ENCODE results near the gene SNAI3. TPM values are rescaled to one million over a fixed set of nuclear protein-coding genes. Genes with fewer than 3 reads are reported as not detected.

SNAI3 gene
- total RNA-seq, 1 experiment from 2014 or later = 1.2 TPM

GRCh38 chr16:88705801-88706228 is 19.5 kb upstream of the SNAI3 start:
- DNase-seq (ENCODE audit: low spot score) = no peak

DNA sequence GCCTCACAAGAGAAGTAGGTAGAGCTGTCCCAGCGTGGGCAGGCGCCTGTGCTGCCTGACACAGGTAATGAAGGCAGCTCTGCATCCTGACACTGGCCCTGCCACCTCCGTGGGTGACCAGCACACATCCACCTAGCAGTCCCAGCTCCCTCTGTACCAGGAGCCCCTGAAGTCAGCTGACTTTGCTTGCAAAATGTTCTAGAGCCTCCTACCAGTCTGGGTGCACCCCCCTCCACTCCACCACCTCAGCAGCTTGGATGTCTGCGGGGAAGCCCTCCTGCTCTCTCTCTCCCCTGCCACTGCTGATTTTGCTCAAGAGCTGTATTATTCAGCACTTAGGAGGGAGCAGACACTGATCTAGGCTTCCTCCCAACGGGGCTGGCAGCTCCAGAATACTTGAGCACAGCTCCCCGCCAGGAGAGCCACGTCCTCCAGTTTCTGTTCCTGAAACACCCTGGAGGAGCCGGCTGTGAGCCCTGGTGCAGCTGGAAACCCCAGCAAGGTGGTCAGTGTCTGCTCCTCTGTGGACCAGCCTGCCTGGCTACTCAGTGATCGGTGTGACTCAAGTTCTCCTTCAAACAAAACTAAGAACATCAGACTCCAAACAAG is 18.9 kb upstream of the SNAI3 start:
- peak; percentile 18 for DNase-seq (ENCODE audit: low spot score)

GRCh38 chr16:88703486-88704309 is 17.4 kb upstream of the SNAI3 start:
- DNase-seq (ENCODE audit: low spot score) = no peak

DNA sequence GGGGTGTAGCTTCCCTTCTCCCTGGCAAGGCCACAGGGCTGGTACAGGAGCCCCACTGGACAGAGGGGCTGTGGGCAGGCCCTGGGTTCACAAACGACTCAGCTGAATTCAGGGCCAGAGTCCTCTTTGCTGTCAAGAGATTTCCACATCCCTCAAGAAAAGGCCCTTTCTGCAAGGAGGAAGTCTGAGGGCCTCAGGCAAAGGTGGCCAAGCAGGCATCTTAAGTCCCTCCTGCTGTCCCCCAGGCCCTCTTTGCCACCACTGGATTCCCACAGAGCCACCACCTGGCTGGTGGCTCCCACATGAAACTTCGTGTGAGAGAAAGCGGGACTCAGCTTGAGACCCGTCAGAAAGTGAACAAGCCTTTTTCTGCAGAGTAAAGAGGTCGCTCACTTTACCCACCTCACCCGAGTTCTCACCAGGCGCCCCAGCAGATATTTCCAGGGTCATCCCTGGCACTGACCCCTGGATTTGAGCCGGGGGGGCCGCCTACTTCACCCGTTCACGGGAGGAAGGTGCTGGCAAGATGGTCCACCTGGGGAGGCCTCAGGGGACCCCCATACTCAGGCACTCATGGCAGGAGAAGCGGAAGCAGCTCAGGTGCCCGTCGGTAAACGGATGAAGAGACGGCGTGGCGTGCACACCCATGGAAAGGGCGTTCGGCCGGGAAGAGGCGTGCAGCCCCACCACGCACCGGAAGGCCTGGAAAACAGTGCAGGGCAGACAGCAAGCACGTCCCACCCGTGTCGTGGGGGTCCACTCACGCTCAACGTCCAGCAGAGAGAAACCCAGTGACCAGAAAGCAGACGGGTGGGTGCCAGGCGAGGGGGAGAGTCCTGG is 16.3 kb upstream of the SNAI3 start:
- no peak for DNase-seq (ENCODE audit: low spot score)

DNA sequence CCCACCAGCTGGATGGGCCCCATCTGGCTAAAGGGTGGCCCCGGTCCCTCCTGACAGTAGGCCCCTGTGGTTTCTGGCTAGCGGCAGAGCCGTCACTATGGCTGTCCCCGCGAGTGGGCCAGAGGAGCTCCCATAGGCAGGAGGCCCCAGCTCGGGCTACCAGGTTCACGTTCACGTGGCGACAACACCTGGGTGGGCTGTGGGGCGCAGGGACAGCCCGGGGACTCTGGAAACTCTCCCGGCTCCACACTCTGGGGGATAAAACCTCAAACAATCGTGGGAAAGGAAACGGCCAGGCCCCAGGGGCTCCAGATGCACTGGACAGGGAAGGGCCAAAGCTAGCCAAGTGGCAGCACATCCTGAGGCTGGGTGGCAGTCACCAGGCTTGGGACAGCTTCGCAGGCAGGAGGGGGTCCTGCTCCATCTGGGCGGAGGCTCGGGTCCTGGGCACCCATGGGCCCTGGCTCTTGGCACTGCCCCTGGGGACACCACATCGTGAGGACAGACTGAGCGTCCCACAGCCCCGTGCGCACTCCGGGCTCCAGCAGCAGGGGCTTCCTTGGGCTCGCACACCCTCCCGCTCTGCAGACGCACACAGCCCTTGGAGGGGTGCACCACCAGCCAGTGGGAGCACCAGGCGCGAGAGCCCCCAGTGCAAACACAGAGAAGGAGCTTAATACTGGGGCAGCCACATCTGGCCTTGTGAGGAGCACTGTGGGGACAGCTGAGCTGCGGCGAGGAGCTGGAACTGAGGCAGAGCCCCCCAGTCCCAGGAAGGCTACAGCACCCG is 15.5 kb upstream of the SNAI3 start:
- no peak for DNase-seq (ENCODE audit: low spot score)

DNA sequence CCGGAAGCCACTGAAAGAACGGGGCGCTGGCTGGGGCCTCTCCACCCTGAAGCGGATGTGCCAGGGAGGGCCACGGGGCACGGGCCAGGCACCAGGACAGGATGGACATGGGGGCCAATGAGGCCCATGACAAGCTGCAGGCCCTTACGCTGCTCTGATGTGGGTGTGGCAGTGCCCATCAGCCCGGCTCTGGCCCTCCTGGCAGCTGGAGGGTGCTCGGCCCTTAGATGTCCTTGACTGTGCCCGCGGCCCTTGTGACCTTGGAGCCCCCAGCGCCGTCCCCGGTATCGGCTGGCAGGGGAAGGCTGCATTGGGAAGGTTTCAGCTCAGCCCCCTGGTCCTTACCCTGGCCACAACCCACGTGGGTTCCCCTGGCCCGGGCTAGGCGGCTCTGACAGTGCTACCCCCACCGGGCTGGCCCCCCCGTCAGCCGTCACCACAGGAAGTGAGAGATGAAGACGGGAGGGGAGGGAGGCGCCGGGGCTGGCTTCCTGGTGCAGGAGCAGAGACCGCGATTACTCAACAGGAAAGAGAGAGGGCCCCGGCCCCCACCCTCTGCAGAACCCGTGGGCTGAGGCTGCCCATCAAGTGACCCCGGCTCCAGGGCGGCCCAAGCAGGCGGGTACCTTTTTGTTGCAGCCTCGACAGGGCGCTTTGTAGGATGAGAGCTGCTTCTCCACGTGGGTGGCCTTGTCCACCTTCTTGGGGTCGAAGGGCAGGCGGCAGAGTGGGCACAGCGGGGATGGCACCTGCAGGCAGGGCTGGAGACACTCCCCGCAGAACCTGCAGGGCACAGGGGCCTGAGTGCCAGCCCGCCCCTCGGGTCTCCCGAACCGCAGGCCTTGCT is 14.6 kb upstream of the SNAI3 start:
- peak; percentile 75 for DNase-seq (ENCODE audit: low spot score)

DNA sequence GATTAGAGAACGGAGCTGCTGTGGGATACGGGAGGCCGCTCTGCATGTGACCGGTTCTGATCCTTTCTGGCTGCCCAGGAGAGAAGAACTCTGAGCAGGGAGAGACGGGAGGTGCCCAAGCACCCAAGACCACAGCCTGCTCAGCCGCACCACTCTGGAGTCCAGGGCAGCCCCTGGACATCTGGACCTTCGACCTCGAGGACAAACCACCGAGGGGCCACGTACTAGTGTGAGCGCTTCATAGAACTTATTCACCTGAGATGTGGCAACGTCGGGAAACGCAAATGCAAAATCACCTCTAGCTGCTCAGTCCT is 14.0 kb upstream of the SNAI3 start:
- DNase-seq (ENCODE audit: low spot score) = no peak

- DNase-seq (ENCODE audit: low spot score) = no peak
Observed at GRCh38 chr16:88699180-88699579, 12.9 kb upstream of the SNAI3 start.

DNA sequence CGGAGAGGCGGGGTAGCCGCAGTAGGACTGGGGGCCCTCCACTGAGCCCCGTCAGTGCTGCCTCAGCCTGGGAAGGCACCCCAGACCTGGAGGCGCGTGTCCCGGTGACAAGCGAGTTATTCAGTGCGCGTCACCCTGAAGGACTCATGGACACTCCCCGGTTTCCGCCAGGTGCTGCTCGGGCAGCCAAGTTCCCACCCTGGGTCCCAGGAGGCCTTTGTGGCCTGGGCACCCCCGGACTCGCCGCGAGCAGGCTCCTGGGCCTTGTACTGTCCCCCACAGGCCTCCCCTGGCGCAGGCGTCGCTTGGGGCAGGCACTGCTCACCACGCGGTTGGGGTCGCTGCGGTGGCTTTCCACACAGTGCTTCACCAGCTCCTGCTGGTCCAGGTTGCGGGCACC is 12.3 kb upstream of the SNAI3 start:
- no peak for DNase-seq (ENCODE audit: low spot score)

GRCh38 chr16:88697831-88698615 is 11.7 kb upstream of the SNAI3 start:
- no peak for DNase-seq (ENCODE audit: low spot score)

DNA sequence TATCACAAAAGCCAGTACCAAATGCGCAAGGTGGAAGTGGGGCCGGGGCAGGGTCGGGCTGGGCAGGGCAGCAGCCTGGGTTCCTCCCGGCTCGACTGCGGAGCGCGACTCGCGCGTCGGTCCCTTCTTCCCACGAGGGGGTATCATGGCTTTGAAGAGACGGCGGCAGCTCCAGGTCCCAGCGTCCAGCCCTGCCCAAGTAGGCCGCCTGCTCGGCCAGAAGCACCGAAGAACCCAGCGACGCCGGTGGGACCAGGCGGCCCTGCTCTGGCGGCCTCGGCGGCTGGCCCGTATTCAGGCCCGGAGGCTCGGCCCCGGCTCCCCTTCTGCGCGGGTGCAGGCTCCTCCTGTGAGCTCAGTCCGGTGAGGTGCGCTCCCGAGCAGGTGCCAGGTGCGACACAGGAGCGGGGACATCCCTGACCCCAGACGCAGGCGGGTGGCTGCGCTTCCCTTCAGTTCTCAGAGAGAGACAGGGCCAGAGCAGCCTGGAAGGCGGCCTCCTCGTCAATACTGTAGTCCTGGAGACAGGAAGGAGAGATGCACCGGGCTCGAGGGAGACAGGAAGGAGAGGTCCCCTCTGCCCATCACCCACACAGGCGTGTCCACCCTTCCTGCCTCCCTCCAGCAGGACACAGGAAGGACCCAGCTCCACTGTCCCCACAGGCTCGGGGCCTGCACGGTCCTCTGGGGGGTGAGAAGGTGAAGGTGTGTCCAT is 11.0 kb upstream of the SNAI3 start:
- no peak for DNase-seq (ENCODE audit: low spot score)

DNA sequence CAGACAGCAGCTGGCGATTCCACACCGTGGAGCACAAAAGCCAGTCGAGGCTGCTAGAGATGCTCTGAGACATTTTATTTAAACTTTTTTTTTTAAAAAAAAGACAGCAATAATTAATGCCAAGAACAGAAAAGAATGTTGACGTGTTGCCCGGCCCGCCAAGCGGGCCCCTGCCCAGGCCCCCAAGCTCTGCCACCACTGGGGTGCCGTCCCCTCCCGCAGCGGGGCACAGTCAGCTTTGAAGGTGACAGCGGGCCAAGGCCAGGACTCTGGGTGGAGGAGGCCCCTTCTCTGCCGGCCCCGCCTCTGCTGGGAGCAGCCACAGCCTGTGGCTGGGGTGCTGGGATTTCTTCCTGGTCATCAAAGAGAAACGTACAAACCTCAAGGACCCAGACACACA is 10.1 kb upstream of the SNAI3 start:
- no peak for DNase-seq (ENCODE audit: low spot score)

DNA sequence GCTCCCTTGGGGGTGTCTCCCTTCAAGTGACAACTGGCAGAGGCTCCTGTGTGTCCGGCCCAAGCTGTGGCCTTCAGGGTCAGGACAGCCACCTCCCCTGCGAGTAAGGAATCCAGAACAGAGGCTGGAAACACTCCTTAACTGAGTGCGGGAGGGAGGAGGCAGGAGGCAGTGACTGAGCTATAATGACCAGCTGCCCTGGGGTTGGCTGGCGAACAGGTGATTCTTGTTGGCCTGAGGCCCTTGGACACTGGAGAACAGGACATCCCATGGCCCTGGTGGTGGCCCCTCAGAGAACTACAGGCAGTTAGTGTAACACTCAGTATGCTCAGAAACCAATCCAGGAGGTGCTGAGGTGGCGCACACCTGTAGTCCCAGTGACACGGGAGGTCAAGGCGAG is 9.4 kb upstream of the SNAI3 start:
- no peak for DNase-seq (ENCODE audit: low spot score)

DNA sequence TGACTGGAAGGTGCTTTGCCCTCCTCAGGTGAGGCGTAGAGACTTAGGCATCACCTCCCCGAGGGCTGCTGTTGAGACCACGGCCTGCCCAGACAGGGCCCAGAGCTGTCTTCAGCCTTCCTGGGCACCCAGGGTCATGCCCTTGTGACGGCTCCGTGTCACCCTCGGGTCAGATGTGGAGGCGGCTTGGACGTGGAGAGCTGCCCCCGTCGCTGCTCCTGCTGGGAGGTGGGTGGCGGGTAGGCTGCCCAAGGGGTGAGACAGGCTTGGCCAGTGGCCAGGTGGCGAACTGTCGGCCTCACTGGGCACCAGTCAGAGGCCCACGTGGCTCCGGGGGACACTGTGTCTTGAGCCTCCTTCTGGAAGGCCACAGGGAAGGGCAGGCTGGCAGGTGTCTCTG is 8.9 kb upstream of the SNAI3 start:
- DNase-seq (ENCODE audit: low spot score) = no peak

- no peak for DNase-seq (ENCODE audit: low spot score)
Observed at GRCh38 chr16:88694221-88695087, 8.1 kb upstream of the SNAI3 start.

GRCh38 chr16:88693420-88694177 is 7.3 kb upstream of the SNAI3 start:
- DNase-seq (ENCODE audit: low spot score) = no peak

- no peak for DNase-seq (ENCODE audit: low spot score)
Observed at GRCh38 chr16:88692861-88693260, 6.6 kb upstream of the SNAI3 start.

All from HT-29 (cell line).